HG03108 (cell line): Measurements from ENCODE around the gene INF2.
"Not testable (repeated sequence)": the region's sequence is repeated elsewhere in the genome, so short reads cannot be mapped to it uniquely, and the experiment has no call there.

ENCODE experiments used
- ATAC-seq: cut with Tn5 transposase; IDR thresholded peaks from one replicate; pipeline ENCODE4 v1.9.1; 2021; ENCODE audit warnings: moderate library complexity; ENCODE audit not compliant: unreplicated experiment

The INF2 gene

DNA sequence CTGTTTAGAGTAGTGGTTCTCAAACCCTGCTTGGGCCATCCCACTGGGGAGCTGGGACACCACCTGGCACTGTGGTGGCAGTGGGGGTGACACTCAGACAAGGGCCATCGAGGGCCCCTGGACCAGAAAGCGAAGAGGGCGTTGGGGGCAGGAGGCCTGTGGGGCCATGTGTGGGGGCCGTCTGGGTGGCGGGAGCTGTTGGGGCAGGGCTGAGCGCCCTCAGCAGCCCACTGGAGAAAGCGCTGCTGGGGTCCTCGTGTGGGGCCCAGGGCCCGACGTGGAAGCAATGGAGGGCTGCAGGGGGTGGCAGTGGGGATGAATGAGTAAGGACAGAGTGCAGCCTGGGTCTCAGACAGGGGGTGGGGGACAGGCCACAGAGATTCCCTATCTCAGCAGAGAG lies 28.7 kb downstream of the INF2 start:
- ATAC-seq = no peak

DNA sequence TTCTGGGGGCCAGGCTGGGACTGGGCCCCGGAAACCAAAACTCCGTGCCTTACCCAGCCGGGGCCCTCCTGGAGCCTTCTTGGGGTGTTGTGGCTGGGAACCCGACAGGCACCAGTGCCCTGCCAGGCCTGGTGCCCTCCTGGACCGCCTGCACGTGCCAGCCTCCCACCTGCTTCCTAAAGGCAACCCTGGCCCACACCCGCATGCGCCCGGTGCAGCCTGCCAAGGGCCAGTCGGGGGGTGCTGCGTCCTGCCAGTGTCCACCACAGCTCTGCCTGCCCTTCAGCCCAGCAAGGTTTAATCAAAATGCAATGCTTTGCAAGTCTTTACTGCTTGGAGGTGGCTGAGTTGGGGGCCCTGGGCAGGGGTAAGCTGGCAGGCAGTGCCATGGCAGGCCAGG lies 29.5 kb downstream of the INF2 start:
- ATAC-seq = no peak

DNA sequence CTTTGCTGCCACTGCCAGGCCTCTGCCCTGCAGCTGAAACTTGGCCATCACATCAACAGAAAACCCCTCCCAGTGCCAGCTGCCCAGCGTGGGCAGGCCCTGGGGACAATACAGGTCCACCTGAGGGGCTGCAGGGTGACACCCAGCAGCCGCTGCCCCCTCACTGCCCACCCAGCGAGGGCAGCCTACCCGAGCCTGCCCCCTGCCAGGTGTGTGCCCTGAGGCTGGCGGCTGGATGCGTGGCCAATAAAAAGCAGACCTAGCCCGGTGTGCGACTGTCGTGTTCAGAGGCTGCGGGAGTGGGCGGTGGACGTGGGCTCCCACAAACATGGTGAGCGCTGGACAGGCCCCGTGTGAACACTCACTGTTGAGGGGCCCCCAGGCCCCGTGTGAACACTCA lies 29.9 kb downstream of the INF2 start:
- ATAC-seq = no peak

DNA sequence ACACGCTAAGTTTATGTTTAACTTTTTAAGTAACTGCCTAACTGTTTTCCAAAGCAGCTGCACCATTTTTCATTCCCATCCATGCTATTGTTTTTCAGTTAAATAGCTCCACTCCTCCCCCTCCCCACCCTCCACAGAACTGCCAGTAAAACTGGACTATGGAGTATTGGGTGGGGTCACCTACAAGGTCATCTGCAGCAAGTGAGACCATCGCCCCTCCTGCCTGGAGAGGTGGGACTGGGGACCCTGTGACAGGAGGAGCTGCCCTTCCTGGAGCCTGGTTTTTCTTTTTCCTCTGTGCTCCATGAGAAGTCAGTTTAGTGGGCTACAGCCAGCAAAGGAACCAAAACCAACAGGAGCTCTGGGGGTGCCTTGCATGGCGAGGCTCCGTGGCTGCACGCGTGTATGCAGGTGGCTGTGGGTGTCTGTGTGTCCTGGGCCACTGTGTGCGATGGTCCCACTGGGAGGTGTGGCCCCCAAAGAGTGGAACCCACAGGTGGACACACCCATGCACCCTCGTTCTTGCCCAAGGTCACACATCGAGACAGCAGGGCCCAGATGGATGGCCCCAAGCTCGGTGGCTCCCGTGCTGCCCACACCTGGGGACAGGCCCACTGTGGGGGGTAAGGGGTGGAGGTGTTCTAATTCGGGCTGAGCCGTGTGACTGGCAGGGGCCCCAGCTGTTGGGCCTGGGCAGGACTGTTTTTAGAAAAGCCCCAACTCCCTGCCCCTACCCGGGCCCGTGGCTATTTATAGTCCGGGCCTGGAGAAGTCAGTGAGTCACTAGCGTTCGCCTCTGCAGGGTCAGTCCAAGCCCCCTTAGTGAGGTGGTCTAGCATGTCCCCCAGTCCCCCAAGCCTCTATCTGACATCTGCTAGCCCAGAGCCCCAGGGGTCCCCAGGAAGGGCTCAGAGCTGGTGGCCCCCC lies 32.4 kb downstream of the INF2 start:
- no peak for ATAC-seq

DNA sequence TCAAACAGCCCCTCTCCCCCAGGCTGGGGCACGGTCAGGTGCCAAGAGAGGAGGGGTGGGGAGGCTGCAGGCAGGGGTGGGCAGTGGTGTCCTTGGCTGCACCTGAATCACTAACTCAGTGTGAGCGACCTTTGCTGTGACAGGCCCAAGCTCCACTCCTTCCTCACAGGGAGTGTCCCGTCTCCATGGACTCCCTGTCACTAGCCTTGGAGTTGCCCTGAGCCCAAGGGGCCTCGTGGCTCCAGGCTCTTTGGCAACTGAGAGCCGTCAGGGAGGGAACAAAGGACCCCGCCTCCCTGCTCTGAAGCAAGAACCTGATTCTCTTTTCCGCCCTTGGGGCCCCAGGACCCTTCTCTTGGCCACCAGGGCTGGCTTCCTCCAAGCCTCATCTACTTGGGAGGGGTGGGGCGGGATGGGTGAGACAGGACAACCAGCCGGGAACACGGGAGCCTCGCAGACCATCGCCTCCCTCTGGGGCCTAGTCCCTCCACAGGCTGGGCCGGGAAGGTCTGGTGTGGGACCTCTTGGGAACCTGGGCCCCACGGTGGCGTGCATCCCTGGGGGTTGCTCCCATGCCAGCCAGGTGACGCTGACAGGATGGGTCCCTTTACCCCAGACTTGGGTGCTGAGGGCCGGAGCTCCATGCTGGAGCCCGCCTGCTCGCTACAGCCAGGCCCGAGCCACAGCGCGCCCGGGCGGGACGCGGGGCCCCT lies 33.7 kb downstream of the INF2 start:
- ATAC-seq = no peak

DNA sequence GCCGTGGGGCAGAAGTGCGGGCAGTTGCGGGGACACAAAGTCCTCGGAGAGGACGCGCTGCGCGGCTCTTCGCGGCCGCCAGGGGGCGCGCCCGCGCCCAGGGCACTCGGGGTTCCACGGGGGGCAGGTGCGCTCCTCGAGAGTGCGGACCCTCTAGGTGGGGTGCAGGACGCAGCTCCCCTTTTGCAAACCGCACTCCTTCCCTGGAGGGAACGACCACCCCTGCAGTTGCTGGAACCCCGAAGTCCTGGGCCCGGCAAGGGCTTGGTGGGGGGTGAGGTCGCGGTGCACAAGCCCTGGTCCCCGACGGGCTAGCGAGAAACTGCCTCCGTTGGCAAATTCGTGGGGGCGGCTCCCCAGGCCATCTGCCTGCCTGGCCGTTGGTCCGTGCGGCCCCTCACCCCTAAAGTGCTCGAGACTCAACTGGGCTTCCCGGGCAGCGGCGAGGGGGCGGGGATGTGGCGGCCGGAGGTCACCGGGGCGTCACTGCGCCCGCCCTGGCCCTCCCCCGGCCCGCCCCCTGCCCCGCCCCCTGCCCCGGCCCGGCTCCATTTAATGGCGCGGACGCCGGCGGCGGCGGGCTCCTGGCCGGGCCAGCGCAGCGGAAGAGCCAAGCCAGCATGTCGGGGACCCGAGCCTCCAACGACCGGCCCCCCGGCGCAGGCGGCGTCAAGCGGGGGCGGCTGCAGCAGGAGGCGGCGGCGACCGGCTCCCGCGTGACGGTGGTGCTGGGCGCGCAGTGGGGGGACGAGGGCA lies 34.4 kb downstream of the INF2 start, which contains the start of gene ADSS1:
Gene ADSS1 (plus strand): TSS at position 579 of the 756 bp plus-strand sequence. CDS start 42 bp downstream, at position 621.
- ATAC-seq = peak; percentile 45

DNA sequence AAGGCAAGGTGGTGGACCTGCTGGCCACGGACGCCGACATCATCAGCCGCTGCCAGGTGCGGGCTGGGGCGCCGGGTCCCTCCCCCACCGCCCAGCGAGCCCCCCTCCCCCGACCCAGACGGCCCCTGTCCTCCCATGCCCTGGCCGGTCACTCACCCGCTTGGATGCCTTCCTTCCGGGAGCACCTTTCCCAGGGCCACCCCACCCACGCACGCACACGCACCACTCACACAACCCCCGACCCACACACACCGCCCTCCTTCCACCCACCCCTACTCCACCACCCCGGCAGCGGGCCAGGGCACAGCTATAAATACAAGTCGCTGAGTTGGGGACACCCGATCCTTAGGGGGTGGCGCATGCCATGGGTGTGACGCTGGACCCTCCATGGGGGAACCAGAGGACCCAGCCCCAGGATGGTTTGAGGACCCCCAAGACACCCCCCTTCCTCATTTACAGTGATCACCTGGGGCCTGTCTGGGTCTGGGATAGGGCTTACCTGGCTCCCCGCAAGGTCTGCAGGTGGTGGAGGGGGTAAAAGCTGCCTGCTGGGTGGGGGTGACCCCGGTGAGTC lies 35.1 kb downstream of the INF2 start:
- no peak for ATAC-seq

DNA sequence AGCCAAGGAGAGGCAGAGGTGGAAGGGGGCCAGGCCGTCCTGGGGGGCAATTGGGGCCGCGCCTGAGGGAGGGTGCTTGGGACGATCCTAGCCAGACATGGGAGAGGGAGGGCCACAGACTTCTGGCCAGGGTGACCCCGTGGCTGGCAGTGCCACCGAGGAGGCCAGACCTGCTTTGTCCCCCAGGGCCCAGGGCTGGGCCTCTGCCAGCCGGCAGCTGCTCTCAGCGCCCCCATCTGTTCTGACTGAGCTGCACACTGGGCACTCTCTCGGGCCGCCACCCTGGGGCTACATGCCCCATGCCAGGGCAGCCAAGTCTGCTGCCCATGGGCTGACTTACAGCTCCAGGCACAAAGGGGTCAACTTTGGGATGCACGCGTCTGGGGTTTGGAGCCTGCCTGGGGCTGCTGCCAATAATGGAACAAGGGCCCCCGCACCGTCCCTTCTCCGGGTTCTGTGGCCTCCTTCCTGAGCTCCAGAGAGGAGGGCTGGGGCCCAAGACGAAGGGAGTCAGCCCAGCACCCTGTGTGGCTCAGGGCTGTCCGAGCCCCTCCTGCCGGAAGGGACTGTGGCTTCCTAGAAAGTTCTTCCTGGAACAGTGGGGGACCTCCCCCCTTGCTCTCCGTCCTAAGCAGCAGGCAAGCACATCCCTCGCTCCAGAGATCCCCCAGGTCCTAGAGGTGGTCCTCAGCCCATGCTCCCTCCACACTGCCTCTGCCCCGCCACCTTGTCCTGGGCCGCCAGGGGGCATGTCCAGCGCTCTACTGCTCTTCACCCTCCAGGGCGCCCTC lies 35.8 kb downstream of the INF2 start:
- ATAC-seq = no peak

DNA sequence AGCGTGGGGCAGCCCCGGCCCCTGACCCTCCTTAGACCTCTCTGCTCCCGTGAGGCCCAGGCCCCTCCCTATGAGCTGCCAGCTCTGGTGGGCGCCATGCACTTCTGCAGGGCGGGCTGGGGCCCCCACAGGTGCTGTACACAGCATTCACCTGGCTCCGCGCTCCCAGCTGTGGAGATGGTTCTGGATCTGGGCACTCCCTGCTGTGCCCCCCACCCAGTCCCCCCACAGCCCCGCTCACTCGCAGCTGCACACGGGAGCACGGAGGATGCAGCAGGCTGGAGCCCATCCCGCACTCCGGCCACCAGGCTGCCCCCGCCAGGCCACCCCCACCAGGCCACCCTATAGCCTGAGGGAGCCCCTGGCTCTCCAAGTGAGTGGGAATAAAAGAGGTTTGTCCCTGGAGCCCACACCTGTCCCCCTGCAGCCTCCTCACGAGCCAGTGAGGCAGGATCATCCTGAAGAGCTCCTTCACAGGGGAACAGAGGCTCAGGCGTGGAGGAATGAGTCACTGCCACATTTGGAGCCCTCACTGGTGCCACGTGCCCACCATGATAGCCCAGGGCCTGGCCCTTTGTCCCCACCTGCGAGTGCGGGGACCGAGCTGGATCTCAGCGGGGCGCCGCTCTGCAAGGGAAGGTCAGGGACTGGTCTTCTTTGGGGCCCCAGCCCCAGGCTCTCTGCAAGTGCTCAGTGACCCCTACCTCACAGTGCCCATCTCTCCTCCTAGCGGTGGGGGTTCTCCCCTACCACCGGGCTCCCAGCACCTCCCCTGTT lies 36.5 kb downstream of the INF2 start:
- no peak for ATAC-seq

DNA sequence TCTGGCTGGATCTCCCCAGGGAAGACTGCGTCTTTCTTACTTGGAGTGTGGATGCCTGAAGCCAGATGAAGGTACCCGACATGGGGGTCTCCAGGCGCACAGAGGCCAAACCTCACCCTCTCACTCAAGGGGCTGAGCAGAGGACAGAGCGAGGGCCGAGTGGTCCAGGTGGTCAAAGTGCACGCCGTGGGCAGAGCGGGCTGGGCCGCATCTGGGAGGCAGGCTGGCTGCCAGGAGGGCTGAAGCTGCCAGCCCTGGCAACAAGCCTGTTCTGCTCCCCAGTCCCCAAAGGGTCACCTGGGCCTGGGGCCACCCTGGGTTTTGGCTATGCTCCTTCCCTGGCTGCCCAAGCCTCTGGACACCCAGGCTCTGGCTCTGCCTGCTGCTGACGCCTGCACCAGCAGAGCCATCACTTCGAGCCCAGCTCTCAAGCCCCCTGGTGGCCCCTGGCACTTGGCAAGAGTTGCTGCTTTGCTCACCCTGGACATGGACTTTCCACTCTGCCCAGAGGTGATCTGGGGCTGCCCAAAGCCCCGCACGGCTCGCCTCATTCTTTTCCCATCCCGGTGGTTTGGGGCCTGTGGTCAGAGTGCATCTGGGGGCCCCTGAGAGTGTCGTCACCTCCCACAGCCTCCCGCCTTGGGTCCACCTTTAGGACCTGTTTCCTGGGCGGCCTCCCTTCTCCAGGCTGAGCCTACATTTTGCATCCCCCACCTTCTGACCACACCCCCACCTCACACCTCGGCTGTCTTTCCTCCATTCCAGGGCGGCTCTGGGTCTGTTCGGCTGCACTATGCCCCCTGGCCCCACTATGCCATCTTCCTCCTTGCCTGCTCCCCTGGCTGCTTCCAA lies 37.4 kb downstream of the INF2 start:
- ATAC-seq = no peak

DNA sequence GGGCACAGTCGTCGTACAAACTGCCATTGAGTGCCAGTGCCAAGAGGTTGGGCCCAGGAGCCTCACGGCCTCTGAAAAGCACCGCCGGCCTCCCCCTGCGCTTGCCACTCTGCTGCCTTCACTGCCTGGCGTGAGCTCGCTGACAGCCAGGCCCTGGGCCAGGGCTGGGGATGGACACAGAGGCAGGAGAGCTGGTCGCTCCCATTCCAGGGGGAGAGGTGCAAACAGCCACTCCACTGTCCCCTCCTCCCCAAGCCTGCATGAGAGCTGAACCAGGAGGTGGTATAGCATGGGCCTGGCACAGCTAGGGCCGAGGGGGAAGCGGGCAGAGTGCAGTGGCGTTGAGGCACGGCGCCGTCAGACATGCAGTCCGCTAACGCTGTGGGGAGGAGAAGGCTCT lies 39.2 kb downstream of the INF2 start:
- ATAC-seq = no peak

DNA sequence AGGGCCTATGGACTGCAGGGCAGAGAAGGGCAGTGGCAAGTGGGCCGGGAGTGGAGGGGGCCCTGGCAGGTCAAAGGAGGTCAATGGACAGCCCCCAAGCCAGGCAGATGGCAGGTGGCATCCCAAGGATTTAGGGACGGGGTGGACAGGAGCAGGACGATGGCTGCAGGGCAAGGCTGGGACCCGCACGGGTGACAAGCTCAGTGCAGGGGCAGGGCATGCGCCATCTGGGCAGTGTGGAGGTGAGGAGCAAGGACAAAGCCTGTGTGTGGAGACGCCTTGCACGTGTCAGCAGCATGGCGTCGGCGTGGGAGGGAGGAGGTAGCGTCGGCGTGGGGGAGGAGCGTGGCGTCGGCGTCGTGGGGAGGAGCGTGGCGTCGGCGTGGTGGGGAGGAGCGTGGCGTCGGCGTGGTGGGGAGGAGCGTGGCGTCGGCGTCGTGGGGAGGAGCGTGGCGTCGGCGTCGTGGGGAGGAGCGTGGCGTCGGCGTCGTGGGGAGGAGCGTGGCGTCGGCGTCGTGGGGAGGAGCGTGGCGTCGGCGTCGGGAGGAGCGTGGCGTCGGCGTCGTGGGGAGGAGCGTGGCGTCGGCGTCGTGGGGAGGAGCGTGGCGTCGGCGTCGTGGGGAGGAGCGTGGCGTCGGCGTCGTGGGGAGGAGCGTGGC lies 39.9 kb downstream of the INF2 start:
- ATAC-seq = not testable (repeated sequence)

DNA sequence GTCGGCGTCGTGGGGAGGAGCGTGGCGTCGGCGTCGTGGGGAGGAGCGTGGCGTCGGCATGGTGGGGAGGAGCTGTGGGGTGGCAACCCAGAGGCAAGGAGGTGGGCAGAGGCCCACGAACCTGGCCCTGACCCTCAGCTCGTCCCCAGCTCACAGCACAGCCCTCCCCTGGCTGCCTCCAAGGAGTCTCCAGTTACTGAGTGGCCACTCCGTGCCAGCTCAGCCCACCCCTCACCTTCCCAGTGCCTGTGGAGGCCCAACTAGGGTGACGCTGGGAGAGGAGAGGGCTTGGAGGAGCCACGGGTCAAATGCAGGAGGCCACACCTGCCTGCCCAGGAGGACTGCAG lies 40.4 kb downstream of the INF2 start:
- no peak for ATAC-seq

DNA sequence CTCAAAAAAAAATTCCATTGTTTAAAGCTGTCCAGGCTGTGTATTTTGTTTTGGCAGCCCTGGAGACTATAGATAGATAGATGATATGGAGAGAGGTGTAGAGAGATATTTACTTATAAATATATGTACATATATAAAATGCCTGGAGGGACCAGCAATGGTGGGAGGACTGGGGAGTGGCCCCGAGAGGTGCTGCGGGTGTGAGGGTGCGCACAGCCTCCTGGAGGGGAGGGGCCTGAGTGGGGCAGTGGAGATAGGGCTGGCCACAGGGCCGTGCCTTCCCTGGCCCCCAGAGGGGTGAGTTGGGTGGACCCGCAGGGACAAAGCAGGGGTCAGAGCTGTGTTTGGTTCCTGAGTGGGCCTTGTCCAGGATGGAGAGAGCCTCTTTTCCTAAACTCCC lies 41.1 kb downstream of the INF2 start:
- no peak for ATAC-seq

DNA sequence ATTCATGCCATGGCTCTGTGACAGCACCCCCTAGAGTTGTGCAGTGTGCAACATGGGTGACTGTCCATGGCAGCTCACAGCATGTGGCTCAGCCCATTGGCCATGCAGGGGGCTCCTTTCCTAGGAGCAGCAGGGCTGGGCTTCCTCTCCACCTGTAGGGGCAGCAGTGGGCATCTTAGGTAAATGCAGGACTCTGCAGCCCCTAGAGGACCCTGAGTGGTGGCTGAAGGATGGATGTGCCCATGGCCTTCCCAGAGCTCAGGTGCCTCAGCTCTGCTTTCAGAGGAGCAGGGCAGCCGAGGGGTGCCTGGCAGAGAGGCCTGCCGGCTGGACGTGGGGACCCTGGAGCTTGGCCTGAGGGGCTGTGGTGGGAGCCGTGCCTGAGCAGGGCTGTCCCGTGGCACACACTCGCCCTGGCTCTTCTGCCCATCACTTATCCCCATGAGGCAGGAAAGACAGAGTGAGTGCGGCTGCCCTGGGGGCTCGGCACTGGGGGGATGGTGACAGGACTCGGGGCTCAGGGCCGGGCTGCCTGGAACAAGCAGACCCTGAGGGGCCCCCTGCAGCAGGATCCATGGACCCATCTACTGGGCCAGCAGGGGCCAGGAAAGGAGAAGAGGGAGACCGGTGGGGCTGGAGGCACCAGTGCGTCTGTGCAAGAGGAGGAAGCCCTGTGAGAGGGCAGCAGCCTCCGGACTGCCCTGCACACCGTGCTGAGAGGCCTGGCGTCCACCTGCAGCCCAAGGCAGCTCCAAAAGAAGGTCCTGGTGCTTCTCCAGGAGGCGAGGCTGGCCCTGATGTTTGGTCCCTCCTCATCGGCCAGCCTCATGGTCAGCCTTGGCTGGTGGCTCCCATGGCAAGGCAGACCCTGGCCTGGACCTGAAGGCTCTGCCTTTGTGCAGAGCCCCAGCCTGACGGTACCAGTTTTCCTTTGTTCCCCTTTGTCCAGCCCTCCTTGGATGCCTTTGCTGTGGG lies 42.2 kb downstream of the INF2 start:
- ATAC-seq = no peak

DNA sequence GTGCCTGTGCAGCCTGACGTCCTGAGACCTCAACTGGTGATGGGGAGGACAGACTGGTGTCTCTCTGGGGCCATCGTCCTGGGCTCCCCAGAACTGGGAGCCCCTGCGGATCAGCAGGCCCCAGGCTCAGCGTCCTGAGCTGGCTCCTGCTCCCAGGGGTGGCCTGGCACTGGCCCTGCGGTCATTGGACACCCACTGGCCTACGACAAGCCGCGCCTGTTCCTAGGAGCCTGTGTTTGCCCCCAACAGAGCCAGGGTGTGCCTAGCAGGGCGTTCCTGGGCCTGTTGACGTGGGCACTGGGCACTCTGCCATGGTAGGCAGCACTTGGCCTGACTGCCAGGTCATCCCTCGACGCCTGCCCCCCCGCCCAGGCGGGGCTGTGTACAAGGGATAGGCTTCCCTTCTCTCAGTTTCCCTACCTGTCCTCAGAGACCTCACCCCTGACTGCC lies 43.0 kb downstream of the INF2 start:
- no peak for ATAC-seq
